Measurements from ENCODE around the gene OTUB2.

OTUB2 gene

GRCh38 chr14:93981316-93982229 lies 44.6 kb upstream of the OTUB2 start:
- no peak for TF ChIP-seq CTCF (IDR thresholded peaks at IDR 0.05; ENCODE audit: control insufficient read depth, insufficient read depth, low read depth, low read length, missing control alignments)
- no peak overlapping the region for H3K4me3 ChIP-seq (ENCODE audit: control insufficient read depth, low read depth, low read length)
- no peak for DNase-seq (ENCODE audit: low read depth)

- TF ChIP-seq CTCF (IDR thresholded peaks at IDR 0.05; ENCODE audit: control insufficient read depth, insufficient read depth, low read depth, low read length, missing control alignments), result no peak
- H3K4me3 ChIP-seq (ENCODE audit: control insufficient read depth, low read depth, low read length), result no peak overlapping the region
- no peak for DNase-seq (ENCODE audit: low read depth)
Measured at GRCh38 chr14:93982230-93983007, 43.7 kb upstream of the OTUB2 start.

GRCh38 chr14:93984070-93984469 lies 42.1 kb upstream of the OTUB2 start:
- DNase-seq (ENCODE audit: low read depth), result no peak
- H3K4me3 ChIP-seq (ENCODE audit: control insufficient read depth, low read depth, low read length), result no peak overlapping the region
- no peak for TF ChIP-seq CTCF (IDR thresholded peaks at IDR 0.05; ENCODE audit: control insufficient read depth, insufficient read depth, low read depth, low read length, missing control alignments)

GRCh38 chr14:93984987-93985410 lies 41.1 kb upstream of the OTUB2 start:
- DNase-seq (ENCODE audit: low read depth), result peak; percentile 71
- no peak overlapping the region for H3K4me3 ChIP-seq (ENCODE audit: control insufficient read depth, low read depth, low read length)
- peak; percentile 68 for TF ChIP-seq CTCF (IDR thresholded peaks at IDR 0.05; ENCODE audit: control insufficient read depth, insufficient read depth, low read depth, low read length, missing control alignments)

GRCh38 chr14:93986955-93987354 lies 39.2 kb upstream of the OTUB2 start:
- DNase-seq (ENCODE audit: low read depth), result no peak
- no peak for TF ChIP-seq CTCF (IDR thresholded peaks at IDR 0.05; ENCODE audit: control insufficient read depth, insufficient read depth, low read depth, low read length, missing control alignments)
- no peak overlapping the region for H3K4me3 ChIP-seq (ENCODE audit: control insufficient read depth, low read depth, low read length)

GRCh38 chr14:93987376-93987775 lies 38.8 kb upstream of the OTUB2 start:
- DNase-seq (ENCODE audit: low read depth), result no peak
- TF ChIP-seq CTCF (IDR thresholded peaks at IDR 0.05; ENCODE audit: control insufficient read depth, insufficient read depth, low read depth, low read length, missing control alignments), result no peak
- H3K4me3 ChIP-seq (ENCODE audit: control insufficient read depth, low read depth, low read length), result no peak overlapping the region

All from AG09309 (cell line).